Measurements from ENCODE around the gene PDE11A.

- TF ChIP-seq CTCF (IDR thresholded peaks at IDR 0.05) (no peak), EP300 (IDR thresholded peaks at IDR 0.05) (no peak), POLR2A (IDR thresholded peaks at IDR 0.05; ENCODE audit: low read depth) (no peak)
Observed at GRCh38 chr2:178056345-178056744, 16.2 kb downstream of the PDE11A start.
